ENCODE results near the gene PTPN14. TPM values are rescaled to one million over a fixed set of nuclear protein-coding genes. Genes with fewer than 3 reads are reported as not detected.
A peak's percentile ranks its signal among the peaks of the same experiment; 100 is the strongest.

PTPN14 gene
- total RNA-seq, 1 donor from 2014 or later, result 136 TPM

- H3K4me3 Mint-ChIP-seq (ENCODE audit: unreplicated experiment), result peak overlapping the region; percentile 49
- peak overlapping the region; percentile 92 for H3K27ac Mint-ChIP-seq (ENCODE audit: unreplicated experiment)
- peaks cover 3% of the 10 kb centered on the region for H3K9me3 Mint-ChIP-seq (ENCODE audit: low read depth)
- DNase-seq (ENCODE audit: low spot score), result no peak
- TF ChIP-seq CTCF (IDR thresholded peaks at IDR 0.05), result no peak
- peaks cover 9% of the 10 kb centered on the region for H3K36me3 Mint-ChIP-seq (ENCODE audit: low read depth)
- H3K27me3 Mint-ChIP-seq (ENCODE audit: low read depth), result no peaks in the 10 kb centered on the region
- H3K4me1 Mint-ChIP-seq (ENCODE audit: low read depth), result peaks cover 73% of the 10 kb centered on the region
Observed at GRCh38 chr1:214446772-214447556, 104.4 kb downstream of the PTPN14 start.

- TF ChIP-seq CTCF (IDR thresholded peaks at IDR 0.05), result no peak
- Mint-ChIP-seq H3K36me3 (ENCODE audit: low read depth) (peaks cover 9% of the 10 kb centered on the region), H3K4me1 (ENCODE audit: low read depth) (peaks cover 75% of the 10 kb centered on the region), H3K27ac (ENCODE audit: unreplicated experiment) (peak overlapping the region; percentile 92), H3K4me3 (ENCODE audit: unreplicated experiment) (no peak overlapping the region), H3K27me3 (ENCODE audit: low read depth) (no peaks in the 10 kb centered on the region), H3K9me3 (ENCODE audit: low read depth) (peaks cover 3% of the 10 kb centered on the region)
- no peak for DNase-seq (ENCODE audit: low spot score)
Observed at GRCh38 chr1:214445831-214446614, 105.4 kb downstream of the PTPN14 start.

GRCh38 chr1:214445199-214445598 lies 106.2 kb downstream of the PTPN14 start:
- peaks cover 3% of the 10 kb centered on the region for H3K9me3 Mint-ChIP-seq (ENCODE audit: low read depth)
- no peak overlapping the region for H3K4me3 Mint-ChIP-seq (ENCODE audit: unreplicated experiment)
- peaks cover 84% of the 10 kb centered on the region for H3K4me1 Mint-ChIP-seq (ENCODE audit: low read depth)
- peak overlapping the region; percentile 92 for H3K27ac Mint-ChIP-seq (ENCODE audit: unreplicated experiment)
- no peak for DNase-seq (ENCODE audit: low spot score)
- H3K36me3 Mint-ChIP-seq (ENCODE audit: low read depth), result peaks cover 6% of the 10 kb centered on the region
- TF ChIP-seq CTCF (IDR thresholded peaks at IDR 0.05), result no peak
- H3K27me3 Mint-ChIP-seq (ENCODE audit: low read depth), result no peaks in the 10 kb centered on the region

- Mint-ChIP-seq H3K36me3 (ENCODE audit: low read depth) (peaks cover 5% of the 10 kb centered on the region), H3K4me3 (ENCODE audit: unreplicated experiment) (no peak overlapping the region), H3K27ac (ENCODE audit: unreplicated experiment) (peak overlapping the region; percentile 92), H3K9me3 (ENCODE audit: low read depth) (peaks cover 2% of the 10 kb centered on the region), H3K4me1 (ENCODE audit: low read depth) (peaks cover 91% of the 10 kb centered on the region), H3K27me3 (ENCODE audit: low read depth) (no peaks in the 10 kb centered on the region)
- DNase-seq (ENCODE audit: low spot score), result no peak
- TF ChIP-seq CTCF (IDR thresholded peaks at IDR 0.05), result no peak
Observed at GRCh38 chr1:214444182-214444939, 107.0 kb downstream of the PTPN14 start.

GRCh38 chr1:214441119-214441518 lies 110.3 kb downstream of the PTPN14 start:
- Mint-ChIP-seq H3K9me3 (ENCODE audit: low read depth) (no peaks in the 10 kb centered on the region), H3K27ac (ENCODE audit: unreplicated experiment) (peak overlapping the region; percentile 96), H3K27me3 (ENCODE audit: low read depth) (no peaks in the 10 kb centered on the region), H3K36me3 (ENCODE audit: low read depth) (peaks cover 3% of the 10 kb centered on the region), H3K4me3 (ENCODE audit: unreplicated experiment) (no peak overlapping the region), H3K4me1 (ENCODE audit: low read depth) (peaks cover 80% of the 10 kb centered on the region)
- DNase-seq (ENCODE audit: low spot score), result no peak
- TF ChIP-seq CTCF (IDR thresholded peaks at IDR 0.05), result no peak
